ENCODE measurements around the gene MYO1E.
"Not testable (repeated sequence)": the region's sequence is repeated elsewhere in the genome, so short reads cannot be mapped to it uniquely, and the experiment has no call there.

MYO1E gene

DNA sequence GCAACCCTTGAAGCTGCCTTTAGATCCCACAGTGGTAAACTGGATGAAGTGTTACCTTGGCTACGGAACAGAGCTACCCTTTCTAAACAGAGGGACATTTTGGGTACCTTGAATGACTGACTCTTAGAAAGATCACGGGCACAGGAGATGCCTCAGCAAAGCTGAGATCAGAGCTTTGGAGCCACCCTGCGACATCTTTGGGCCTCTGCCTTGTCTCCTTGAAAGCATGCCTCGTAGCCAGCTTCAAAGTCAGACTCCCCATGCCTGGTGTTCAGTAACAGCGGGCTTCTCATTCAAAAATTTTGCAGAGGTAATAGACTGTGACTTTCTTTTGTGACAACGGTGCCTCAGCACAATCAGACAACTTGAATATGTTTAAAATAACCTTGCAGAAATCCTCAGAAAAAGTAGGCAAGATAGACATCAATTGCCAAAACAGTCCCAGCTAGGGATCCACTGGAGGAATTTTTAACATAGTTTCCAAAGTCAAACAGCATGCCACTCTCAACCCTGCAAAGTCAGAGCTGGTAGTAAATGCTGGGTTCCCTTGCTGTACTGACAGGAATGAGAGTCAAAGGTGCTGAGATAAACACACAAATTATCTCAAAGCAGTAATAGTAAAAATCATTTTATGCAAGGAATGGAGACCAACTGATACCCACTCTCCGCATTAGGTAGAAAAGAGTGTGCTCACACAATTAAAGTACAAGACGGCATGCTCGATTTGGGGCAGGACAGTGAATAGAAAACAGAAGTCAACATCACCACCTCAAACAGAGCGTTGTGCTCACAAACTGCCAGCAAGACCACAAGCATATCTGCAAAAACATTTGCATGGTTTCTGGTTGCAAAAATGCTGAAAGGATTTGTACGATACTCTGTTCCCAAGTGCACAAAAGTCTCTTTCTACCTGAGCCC lies 82.1 kb downstream of the MYO1E start:
- no peak for FAIRE-seq

DNA sequence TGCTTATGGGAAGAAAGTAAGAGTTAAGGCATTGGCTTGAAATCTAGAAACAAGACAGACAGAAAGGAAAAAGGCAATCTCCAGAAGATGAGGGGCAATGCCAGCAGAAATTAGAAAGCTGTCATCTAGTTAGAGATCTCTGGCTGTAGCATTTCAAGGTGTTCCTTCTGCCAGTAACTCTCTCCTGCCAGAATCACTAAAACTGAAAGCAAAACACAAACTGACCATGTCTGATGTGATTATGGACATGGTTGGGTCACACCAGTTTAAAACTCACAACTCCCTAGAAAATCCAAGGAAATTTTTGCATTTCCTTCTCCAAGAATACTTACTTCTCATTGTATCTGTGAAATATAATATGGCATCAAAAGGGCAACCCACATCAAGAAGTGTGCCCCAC lies 83.1 kb downstream of the MYO1E start:
- no peak for FAIRE-seq

DNA sequence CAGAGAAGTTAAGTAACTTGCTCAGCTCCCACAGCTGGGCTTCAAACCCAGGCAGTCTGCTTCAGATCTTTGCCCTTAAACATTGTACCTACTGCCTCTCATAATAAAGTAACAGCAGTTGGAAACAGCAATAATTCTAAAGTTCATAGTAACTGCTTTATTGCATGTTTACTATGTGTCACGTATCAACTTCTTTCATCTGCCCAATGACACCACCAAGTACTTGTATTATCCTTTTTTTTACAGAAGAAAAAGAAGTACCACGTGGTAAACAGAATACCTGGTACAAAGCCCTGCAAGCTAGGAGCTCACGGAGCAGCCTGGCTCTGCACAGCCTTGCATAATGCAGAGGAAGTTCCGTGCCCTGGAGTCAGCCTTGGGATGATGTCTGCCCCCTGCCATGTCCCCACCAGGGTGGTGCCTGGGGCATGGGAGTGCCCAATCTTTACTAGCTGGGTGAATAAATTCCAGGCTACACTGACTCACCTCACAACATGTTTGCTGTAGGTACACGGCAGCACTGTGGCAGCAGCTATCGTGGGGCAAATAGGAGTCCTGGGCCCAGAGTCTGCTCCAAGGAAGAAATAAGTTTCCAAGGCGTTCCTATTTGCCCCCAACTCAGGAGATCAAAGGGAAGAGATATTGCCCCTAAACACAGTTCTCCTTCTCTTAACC lies 88.8 kb downstream of the MYO1E start:
- FAIRE-seq = no peak

DNA sequence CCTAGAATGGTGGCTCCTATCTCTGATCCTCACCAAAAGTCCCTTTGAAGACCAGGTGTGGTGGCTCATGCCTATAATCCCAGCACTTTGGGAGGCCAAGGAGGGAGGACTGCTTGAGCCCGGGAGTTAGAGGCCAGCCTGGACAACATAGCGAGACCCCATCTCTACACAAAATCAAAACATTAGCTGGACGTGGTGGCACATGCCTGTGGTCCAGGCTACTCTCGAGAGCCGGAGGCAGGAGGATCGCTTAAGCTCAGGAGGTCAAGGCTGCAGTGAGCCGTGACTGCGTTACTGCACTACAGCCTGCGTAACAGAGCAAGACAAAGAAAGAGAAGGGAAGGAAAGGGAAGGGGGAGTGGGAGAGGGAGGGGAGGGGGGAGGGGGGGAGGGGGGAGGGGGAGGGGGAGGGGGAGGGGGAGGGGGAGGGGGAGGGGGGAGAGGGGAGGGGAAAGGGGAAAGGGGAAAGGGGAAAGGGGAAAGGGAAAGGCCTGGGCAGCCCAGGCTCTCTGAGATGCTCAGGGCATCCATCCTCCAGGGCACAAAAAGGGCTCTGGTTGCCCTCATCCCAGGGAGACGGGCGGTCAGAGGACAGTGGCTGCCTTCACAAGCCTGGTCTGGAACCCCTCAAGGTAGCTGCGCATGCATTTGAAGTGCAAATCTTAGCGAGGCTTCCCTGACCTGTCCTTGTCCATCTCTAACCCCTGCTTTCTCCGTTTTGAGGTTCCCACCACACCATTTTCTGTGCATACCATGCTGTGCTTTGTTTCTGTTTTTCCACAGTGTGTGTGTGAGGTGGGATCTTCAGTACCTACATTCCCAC lies 89.9 kb downstream of the MYO1E start:
- no peak for FAIRE-seq

DNA sequence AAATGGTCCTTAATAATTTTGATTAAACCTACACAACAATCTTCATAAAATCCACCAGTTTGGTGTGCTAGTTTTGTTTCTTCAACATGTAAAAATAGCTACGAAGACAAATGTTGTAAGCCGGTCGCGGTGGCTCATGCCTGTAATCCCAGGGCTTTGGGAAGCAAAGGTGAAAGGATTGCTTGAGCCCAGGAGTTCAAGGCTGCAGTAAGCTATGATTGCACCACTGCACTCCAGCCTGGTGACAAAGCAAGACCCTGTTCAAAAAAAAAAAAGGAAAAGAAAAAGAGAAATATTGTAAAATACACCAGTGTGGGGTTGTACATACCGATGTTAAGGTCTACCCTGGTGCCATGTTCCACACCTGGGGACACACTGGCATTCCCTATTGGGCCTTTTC lies 91.0 kb downstream of the MYO1E start:
- no peak for FAIRE-seq

DNA sequence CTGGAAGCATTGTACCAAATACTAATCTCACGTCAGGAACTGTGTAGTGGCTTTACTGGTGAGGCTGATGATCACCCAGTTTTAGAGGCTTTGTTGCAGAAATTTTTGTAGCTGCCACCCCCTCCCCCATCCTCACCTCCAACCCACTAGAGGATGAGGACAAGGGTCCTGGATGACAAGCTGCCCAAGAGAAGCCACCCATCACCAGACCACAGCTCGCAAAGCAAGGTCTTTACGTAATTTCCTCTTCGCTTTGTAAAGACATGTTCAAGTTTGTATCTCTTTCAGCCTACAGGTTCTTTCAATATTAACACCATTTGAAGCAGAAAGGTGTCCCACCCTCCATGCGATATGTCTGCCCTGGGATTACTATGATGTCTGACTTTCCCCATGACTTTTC lies 91.8 kb downstream of the MYO1E start:
- FAIRE-seq = no peak

DNA sequence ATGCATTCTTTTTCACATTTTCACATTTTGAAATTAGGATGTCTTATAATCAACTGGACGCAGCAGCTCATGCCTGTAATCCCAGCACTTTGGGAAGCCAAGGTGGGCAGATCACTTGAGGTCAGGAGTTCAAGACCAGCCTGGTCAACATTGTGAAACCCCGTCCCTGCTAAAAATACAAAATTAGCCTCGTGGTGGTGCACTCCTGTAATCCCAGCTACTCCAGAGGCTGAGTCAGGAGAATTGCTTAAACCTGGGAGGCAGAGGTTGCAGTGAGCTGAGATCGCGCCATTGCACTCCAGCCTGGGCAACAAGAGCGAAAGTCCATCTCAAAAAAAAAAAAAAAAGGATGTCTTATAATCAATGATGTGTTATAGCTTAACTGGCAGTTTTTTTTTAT lies 92.4 kb downstream of the MYO1E start:
- FAIRE-seq = not testable (repeated sequence)

DNA sequence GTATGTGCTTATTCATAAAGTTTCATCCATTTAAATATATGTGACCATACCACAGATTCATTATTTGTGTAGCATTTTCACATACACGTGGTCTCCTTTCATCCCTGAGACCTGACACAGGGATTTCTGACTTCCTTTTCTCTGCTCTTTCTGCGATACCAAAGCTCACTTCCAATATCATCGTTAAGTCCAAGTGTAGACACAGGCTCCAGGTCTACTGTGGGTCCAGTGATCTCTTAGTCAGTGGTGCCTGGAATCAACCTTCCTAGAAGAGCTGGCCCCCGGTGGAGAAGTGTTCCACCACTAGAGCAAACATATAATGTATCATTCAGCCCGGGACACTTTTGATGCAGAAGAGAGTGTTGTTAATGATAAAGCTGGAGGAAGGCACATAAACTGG lies 93.6 kb downstream of the MYO1E start:
- FAIRE-seq = no peak

DNA sequence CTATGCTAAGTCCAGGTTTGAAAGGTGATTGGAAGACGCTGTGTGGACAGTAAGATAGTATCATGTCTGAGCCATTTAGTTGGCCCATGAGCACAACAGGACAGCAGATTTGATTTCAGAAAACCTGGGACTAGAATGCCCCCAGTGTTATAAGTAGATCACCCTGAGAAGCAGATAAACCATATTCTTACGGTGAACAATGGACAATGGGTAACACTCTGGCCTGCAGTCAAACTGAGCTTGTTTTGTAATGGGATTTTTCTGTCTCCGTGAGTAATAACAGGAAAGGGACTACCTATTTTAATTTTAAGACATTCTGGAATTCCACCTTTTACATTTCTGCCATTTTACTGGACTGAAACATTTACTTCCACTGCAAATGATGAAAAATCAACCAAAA lies 94.6 kb downstream of the MYO1E start:
- no peak for FAIRE-seq

DNA sequence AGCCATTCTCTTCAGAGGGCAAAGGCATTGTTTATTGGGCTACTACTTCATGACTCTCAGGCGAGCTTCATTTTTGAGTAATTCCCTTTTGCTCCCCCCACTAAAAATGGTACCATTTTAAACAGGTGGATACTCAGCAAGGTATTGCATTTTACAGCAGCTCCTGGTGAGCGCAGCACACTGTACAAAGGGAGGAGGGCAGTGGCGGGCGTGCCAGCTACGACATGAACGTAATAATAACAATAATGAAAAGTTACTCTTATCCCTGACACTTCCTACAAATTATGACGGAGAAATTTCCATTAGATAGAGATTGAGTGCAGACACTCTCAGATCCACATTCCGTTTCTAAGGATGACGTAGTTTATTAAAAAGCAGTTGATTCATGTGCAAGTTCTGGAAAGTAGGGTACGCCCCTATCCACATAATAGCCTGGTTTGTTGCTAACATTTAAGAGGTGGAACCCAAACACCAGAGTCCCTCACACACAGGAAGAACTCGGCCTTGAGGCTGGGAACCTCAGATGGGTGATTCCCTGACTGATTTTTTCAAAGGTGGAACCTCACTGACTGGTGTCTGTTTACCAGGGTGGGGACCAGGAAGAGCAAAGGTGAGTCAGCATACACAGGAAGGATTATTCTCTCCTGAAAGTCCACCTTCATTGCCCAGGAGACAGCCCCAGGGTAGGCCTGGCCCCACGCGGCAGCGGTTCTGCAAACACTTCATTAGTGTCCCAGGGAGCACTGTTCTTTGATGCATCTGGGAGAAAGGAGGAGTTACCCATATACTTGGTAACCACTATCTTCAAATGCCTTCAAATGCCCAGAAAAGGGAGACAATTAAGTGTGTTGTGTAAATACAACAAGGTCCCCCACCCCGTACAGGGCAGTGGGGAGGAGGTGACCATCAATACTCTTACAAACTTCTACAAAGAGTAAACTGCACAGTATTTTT lies 96.2 kb downstream of the MYO1E start:
- FAIRE-seq = no peak

DNA sequence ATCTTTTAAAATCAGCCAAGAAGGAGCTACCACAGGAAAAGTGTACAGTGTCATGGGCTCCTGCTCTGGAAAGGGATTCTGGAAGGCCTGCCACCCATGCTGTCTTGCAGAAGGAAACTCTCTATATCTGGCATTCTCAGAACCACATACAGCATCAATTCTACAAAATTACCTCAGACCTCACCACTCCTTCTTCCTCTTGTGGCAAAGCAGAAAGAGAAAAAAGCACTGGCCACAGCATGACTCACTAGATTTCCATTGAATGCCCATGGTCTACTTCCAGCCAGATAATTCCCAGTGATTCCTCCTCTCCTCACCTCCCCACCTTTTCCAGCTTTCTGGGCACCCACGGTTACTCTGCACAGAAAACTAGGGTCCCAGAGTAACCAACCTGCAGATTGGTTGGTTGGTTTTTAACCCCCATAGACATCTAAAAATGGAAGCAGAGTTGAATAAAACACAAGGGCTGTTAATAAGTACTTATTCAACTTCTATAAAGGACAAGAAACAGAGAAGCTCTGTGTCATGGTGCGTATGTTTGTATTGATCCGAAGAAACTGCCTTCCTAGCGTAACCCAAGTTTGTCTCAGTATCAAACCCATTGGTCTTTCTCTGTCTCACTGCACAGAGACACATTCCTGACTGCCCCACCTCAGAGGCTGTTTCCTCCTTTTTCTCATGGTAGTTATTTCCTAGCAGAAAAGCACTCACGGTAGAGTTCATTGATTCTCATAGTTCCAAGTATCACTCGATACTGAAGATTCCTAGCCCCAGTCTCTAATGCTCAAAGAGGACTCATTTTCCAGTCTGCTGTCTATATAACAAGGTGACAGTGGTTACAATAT lies 98.3 kb downstream of the MYO1E start:
- FAIRE-seq = no peak

DNA sequence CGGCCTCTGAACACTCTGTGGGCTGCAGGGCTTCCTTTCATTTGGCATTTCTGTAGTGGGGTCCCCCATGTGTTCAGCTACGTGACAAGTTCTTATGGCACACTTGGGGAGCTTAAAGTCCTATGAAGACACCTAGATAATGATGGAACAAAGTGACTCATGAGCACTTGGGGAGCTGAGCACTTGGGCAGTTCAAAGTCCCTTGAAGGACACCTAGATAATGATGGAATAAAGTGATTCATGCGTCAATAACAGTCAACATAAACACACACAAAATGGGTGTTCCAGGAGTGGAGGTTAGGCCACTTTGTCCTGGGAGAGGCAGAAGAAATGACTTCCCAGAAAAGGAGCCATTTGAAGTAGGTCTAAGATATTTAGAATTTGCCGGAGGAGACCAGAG lies 99.4 kb downstream of the MYO1E start:
- no peak for FAIRE-seq

DNA sequence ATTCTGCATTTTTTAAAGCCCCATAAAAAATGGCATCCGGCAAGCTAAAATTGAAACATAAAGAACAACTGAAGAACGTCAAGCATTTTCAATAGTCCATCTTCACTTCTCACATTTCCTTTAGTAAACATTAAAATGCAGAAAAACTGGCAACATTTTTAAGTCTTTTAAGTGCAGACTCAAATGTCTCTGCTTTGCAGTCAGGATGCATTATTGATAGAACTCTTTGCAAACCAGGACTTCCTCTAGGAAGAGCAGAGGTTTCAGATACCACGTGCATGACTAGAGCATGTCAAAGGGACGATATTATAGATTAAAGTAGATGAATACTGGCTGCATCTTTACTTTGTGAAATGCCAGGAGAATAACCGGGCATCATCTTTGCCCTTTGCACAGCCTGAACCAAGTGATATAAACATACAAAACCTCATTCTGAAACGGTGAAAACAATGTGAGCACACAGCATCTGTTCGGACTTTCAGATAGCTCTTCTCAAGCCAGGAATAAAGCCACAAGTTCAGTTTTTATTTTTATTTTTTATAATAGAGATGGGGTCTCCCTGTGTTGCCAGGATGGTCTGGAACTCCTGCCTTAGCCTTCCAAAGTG lies 101.0 kb downstream of the MYO1E start:
- FAIRE-seq = no peak

DNA sequence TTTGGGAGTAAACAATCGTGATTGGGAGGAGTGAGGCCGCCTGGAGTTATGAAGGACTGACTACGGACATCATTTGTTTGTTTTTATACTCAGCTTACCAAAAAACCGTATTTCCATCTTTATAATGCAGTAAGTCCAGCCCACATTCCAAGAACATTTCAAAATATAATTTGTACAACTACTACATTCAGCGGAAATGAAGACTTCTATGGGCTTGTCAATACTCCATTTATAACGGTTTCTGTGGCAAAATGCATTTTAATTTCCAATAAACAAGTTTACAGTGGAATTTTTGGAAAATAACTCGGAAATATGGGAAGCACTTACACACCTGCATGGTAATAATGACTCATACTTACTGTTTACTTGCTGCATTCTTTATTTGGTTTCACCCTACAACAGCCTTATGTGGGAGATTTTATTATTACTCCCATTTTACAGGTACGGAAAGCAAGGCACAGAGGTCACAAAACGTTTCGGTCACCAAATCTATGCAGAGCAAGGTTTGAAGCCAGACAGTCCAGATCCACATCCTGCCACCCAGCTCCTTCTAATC lies 103.7 kb downstream of the MYO1E start:
- no peak for FAIRE-seq

DNA sequence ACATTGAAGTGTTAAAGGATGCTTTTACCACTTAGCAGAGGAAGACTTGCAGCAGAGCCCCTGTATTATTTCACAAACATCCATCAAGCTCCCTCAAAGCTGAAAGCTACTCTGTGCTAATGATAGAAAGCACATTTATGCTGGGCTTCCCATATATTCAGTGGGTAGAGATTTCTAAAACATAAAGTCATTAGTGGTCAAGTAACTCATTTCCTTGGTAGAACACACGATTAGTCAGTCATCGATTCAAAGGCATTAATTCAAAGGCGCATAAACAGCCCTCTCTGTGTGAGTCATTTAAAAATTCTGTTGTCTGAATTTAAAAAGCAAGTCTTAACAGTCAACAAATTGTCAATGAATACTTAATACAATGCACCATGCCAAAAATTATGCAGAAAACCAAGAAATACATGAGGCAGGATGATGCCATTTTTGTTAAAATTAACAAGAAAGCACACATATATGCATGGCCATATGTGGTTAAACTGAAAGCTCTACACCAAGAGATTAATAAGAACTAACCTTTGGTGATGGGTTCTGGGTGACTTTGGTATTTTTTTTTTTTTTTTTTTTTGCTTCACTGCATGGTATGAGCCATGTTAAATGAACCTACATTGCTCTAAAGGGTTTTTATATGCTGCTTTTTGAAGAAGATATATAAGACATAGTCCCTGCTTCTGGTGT lies 104.4 kb downstream of the MYO1E start:
- no peak for FAIRE-seq

DNA sequence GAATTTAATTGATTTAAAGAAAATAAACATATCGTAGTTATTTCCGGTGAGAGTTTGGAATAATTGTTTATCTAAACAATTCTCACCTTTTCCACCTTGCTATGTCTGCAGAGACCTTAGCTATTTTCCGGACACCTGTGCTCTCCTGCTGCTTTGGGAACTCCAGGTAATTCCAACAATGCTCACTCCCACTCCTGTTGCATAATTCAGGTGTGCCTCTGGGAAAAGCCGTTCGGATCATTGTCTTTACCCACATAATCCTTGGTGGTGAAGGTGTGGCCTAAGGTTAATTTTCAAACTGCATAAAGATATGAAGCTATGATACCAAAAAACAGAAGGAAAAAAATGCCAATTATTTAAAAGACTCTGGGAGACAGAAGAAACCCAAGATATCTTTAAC lies 106.6 kb downstream of the MYO1E start:
- no peak for FAIRE-seq

DNA sequence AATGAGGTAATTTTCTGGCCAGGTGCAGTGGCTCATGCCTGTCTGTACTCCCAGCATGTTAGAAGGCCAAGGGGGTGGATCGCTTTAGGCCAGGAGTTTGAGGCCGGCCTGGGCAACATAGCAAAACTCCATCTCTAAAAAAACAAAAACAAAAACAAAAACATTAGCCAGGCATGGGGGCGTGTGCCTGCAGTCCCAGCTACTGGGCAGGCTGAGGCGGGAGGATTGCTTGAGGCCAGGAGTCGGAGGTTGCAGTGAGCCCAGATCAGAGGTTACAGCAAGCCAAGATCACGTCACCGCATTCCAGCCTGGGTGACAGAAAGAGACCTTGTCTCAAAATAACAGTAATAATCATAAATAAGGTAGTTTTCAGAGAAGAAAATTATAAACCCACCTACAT lies 110.4 kb downstream of the MYO1E start:
- FAIRE-seq = no peak

DNA sequence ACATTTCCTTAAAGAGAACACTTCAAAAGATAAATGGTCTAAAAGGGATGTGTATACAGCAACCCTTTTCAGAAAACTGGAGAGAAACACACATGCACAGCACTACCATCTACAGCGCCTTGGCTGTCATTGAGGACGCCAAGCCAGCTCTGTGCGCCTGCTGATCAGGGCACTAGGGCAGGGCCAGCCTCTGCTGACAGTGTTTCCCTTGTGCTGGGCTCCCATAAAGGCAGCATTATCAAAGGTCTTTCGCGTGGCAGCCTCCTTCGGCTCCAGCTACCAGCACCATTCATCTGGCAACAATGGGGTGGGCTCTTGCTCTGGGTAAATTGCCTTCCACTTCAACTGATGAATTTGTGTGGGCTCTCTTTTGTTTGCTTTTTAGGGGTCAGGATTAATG lies 112.6 kb downstream of the MYO1E start:
- FAIRE-seq = no peak

DNA sequence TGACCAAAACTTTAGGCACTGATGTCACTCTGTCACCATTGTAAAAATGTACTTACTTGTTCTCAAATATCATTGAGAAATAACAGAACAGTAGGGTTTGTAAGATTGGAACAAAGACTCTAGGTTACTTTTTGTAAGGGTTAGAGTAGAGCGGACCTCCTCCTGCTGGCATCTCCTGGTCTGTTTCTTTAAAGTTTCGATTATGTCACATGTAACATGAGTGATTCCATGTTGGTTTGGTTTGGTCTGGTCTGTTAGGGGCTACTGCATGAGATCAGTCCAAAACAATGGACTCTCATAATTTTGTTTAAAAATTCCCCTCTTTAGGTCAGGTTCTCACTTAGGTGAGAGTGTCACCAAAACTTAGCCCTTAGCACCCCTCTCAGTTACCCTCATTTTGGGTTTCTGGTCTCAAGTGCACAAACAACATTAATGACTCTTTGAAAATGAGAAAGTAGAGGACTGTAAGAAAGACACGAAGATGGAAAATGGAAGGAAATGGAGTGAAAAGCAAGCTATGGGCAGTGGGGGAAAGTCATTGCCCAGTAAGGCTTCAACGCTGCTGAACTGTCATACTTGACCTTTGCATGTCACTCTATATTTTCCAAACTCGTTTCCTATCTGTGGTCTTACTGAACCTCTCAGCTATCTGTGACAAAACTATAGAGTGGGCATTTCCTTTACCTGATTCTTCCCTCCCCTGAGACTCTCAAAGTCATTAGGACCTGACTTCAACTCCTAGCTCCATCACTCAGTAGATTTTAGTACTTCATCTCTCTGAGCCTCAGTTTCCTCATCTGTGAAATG lies 113.3 kb downstream of the MYO1E start:
- FAIRE-seq = no peak

Data from A204.1 (cell line).